Fibroblast of lung (primary cell): Measurements from ENCODE around the gene ADGRB3. TPM values are rescaled to one million over a fixed set of nuclear protein-coding genes. Genes with fewer than 3 reads are reported as not detected.

ENCODE experiments used
- DNase-seq, 2 donors: peaks; one replicate each; pipeline versions ENCODE4 v3.0.0 to v3.0.0-alpha.2; 2010; ENCODE audit warnings: low read depth in 2 of 2
- H2AFZ ChIP-seq: 2 replicates; pipeline ENCODE4 v1.5.1; 2012; ENCODE audit warnings: low read length, control low read depth, inconsistent platforms
- H3K27ac ChIP-seq: 2 replicates; pipeline ENCODE4 v1.5.1; 2011; ENCODE audit warnings: low read length, control low read depth; ENCODE audit not compliant: insufficient read depth
- H3K27me3 ChIP-seq: 2 replicates; pipeline ENCODE4 v1.5.1; 2011; ENCODE audit warnings: mild to moderate bottlenecking, low read length; ENCODE audit not compliant: control insufficient read depth, insufficient read depth
- H3K36me3 ChIP-seq: 2 replicates; pipeline ENCODE4 v1.5.1; 2011; ENCODE audit warnings: low read length; ENCODE audit not compliant: control insufficient read depth, insufficient read depth
- H3K4me1 ChIP-seq: 2 replicates; pipeline ENCODE4 v1.5.1; 2011; ENCODE audit warnings: low read length; ENCODE audit not compliant: control insufficient read depth, insufficient read depth; ENCODE audit errors: extremely low read depth
- H3K4me2 ChIP-seq: 2 replicates; pipeline ENCODE4 v1.5.1; 2011; ENCODE audit warnings: low read length, control low read depth; ENCODE audit not compliant: insufficient read depth; ENCODE audit errors: extremely low read depth
- H3K4me3 ChIP-seq, 4 experiments: fragments of 200-600 bp in 1 of 4; sonication (generic) in 1 of 4; replicated peaks in 1 of 4; 2 replicates each; pipeline ENCODE4 v1.5.1; 2011 to 2016; ENCODE audit warnings: low read length in 4 of 4, low read depth in 3 of 4, mild to moderate bottlenecking in 3 of 4, control low read depth in 2 of 4, inconsistent platforms in 1 of 4, mixed read lengths in 1 of 4; ENCODE audit not compliant: insufficient read depth in 1 of 4; ENCODE audit errors: control extremely low read depth in 1 of 4
- H3K79me2 ChIP-seq: 2 replicates; pipeline ENCODE4 v1.5.1; 2012; ENCODE audit warnings: mild to moderate bottlenecking, low read length, inconsistent platforms; ENCODE audit not compliant: control insufficient read depth, insufficient read depth
- H3K9ac ChIP-seq: 2 replicates; pipeline ENCODE4 v1.5.1; 2011; ENCODE audit warnings: mild to moderate bottlenecking, low read length, control low read depth; ENCODE audit not compliant: insufficient read depth
- H3K9me3 ChIP-seq: 2 replicates; pipeline ENCODE4 v1.5.1; 2012; ENCODE audit warnings: low read depth, low read length; ENCODE audit not compliant: control insufficient read depth, insufficient read depth
- H4K20me1 ChIP-seq: 2 replicates; pipeline ENCODE4 v1.5.1; 2011; ENCODE audit warnings: low read length; ENCODE audit not compliant: control insufficient read depth, insufficient read depth; ENCODE audit errors: extremely low read depth
- CTCF ChIP-seq, 2 donors: IDR thresholded peaks in 1 of 2; conservative IDR thresholded peaks in 1 of 2; 1 replicate in 1 of 2; 2 replicates in 1 of 2; pipeline ENCODE4 v1.5.1; 2011 to 2012; ENCODE audit warnings: low read length in 2 of 2, control low read depth in 1 of 2, inconsistent platforms in 1 of 2, low read depth in 1 of 2, mild to moderate bottlenecking in 1 of 2
- EZH2 ChIP-seq: IDR thresholded peaks from 2 replicates; pipeline ENCODE4 v1.5.1; 2012; ENCODE audit warnings: low read length, control low read depth, mild to moderate bottlenecking; ENCODE audit errors: missing control alignments
- polyA plus RNA-seq, 2 donors: library from polyadenylated mRNA; depleted of rRNA in 1 of 2; stranded (reverse) in 1 of 2; unstranded in 1 of 2; fragments of >200 nt; gene quantifications; 2 replicates each; pipeline ENCODE4 v1.2.1, GENCODE V29; 2011 to 2012; ENCODE audit warnings: missing spikeins in 1 of 2
- total RNA-seq: library from RNA; depleted of rRNA; stranded (reverse); fragments of >200 nt; gene quantifications from 2 replicates; pipeline ENCODE4 v1.2.1, GENCODE V29; 2014

The ADGRB3 gene
- total and polyA plus RNA-seq, 2 donors (not counting 1 experiment from before 2014, with no cell fraction given), result 0.33 TPM; not detected in 1

DNA sequence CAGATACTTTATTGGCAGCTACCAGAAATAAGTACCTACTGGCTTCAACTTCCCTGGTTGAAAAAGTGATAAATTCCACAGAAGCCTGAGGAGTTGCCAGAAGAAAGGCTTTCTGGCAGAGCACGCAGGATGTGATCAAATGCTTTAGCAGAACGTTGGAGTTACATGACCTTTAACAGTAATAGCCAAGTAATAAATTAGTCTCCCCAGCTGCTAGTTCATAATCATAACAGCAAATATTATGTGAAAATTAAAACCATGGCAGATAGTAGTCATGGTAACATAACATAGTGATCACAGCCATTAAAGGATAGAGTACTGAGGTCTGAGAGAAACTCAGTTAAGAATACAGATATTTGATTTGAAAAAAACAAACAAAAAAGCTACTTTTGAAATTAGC is 567.7 kb downstream of the ADGRB3 start:
- no peak overlapping the region for H3K9ac ChIP-seq
- TF ChIP-seq CTCF (conservative IDR thresholded peaks at IDR 0.05 in 1 of 2, IDR thresholded peaks at IDR 0.05 in 1 of 2; ENCODE audit: low read depth in 1 of 2, low read length in 2 of 2) (no peak), EZH2 (no peak)
- no peaks in the 10 kb centered on the region for H4K20me1 ChIP-seq
- no peaks in the 10 kb centered on the region for H3K27me3 ChIP-seq
- no peak overlapping the region for H3K4me2 ChIP-seq
- no peak overlapping the region for H3K27ac ChIP-seq
- peak in 1 of 2 donors; percentile 22 for DNase-seq
- no peaks in the 10 kb centered on the region for H3K79me2 ChIP-seq
- H3K9me3 ChIP-seq, result no peaks in the 10 kb centered on the region
- H3K4me1 ChIP-seq, result no peaks in the 10 kb centered on the region
- H3K36me3 ChIP-seq, result no peaks in the 10 kb centered on the region
- H3K4me3 ChIP-seq, result no peak overlapping the region
- H2AFZ ChIP-seq, result no peak overlapping the region

GRCh38 chr6:69216127-69216526 is 581.0 kb downstream of the ADGRB3 start:
- Histone ChIP-seq H3K9ac (no peak overlapping the region), H2AFZ (no peak overlapping the region), H3K9me3 (no peaks in the 10 kb centered on the region), H3K4me2 (no peak overlapping the region), H3K4me1 (no peaks in the 10 kb centered on the region), H4K20me1 (no peaks in the 10 kb centered on the region), H3K27ac (no peak overlapping the region), H3K79me2 (no peaks in the 10 kb centered on the region), H3K27me3 (no peaks in the 10 kb centered on the region), H3K4me3 (no peak overlapping the region), H3K36me3 (no peaks in the 10 kb centered on the region)
- TF ChIP-seq CTCF (conservative IDR thresholded peaks at IDR 0.05 in 1 of 2, IDR thresholded peaks at IDR 0.05 in 1 of 2; ENCODE audit: low read depth in 1 of 2, low read length in 2 of 2) (no peak), EZH2 (no peak)
- DNase-seq, result no peak

DNA sequence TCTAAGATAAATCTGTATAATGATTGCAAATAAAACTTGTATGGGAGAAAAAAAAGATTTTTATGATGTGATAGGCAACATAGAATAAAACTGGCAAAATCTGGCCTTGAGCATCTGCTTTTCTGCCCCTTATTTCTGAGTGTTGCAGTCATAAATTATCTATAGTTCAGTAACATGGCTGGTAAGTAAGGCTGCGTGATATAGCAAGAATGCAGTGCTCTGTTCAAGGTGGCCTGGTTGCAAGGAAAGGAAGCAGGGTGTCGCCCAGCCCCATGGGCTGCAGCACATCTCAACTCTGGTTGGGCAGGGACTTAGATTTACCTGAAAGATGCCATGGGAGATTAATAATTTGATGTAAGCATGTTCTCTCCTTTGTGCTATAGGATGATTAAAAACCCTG is 582.3 kb downstream of the ADGRB3 start:
- H3K9me3 ChIP-seq, result no peaks in the 10 kb centered on the region
- TF ChIP-seq EZH2 (no peak), CTCF (conservative IDR thresholded peaks at IDR 0.05 in 1 of 2, IDR thresholded peaks at IDR 0.05 in 1 of 2; ENCODE audit: low read depth in 1 of 2, low read length in 2 of 2) (no peak)

More for the DNA sequence above, 582.3 kb downstream of the ADGRB3 start:
- Histone ChIP-seq H3K9ac (no peak overlapping the region), H2AFZ (no peak overlapping the region), H3K4me1 (no peaks in the 10 kb centered on the region), H3K27me3 (no peaks in the 10 kb centered on the region), H3K4me3 (no peak overlapping the region), H3K27ac (no peak overlapping the region), H4K20me1 (no peaks in the 10 kb centered on the region), H3K4me2 (no peak overlapping the region), H3K36me3 (no peaks in the 10 kb centered on the region), H3K79me2 (no peaks in the 10 kb centered on the region)
- no peak for DNase-seq
